IMR-90 (cell line): ENCODE results near the gene TWIST2. TPM values are rescaled to one million over a fixed set of nuclear protein-coding genes. Genes with fewer than 3 reads are reported as not detected.

Source experiments
- ATAC-seq: fragments of 200-7000 bp; cut with Tn5 transposase; 2 replicates; pipeline ENCODE4 v1.9.1; 2020; ENCODE audit warnings: low read depth, mild to moderate bottlenecking, moderate library complexity
- BruUV-seq: library from RNA; stranded (reverse); fragments of 400-500 nt; replicated peaks from 2 replicates; lab custom pipeline; 2021; lab: Mats Ljungman, UMichigan
- CTCF ChIA-PET: fragments of 300-600 bp; formaldehyde crosslinking; extraction: SDS; loops from one replicate; lab custom pipeline; 2021; ENCODE audit warnings: antibody characterized with exemption; lab: Yijun Ruan, JAX
- POLR2A ChIA-PET: fragments of 300-600 bp; sonication (Branson Sonifier 250); formaldehyde crosslinking; loops from one replicate; lab custom pipeline; 2022; ENCODE audit warnings: antibody characterized with exemption; ENCODE audit not compliant: unreplicated experiment; lab: Charles Lee
- DNase-seq: peaks from one replicate; pipeline ENCODE4 v3.0.0; 2013
- H2AFZ ChIP-seq: replicated peaks from 2 replicates; pipeline ENCODE3; 2013; ENCODE audit warnings: low read length, mild to moderate bottlenecking; ENCODE audit not compliant: poor library complexity
- H2AK5ac ChIP-seq: 2 replicates; pipeline ENCODE4 v1.6.1; 2013; ENCODE audit warnings: low read depth, low read length, inconsistent platforms
- H2AK9ac ChIP-seq: replicated peaks from 2 replicates; pipeline ENCODE3; 2013; ENCODE audit warnings: mild to moderate bottlenecking, low read depth, low read length, moderate library complexity; ENCODE audit not compliant: poor library complexity
- H2BK120ac ChIP-seq: 2 replicates; pipeline ENCODE4 v1.6.1; 2013; ENCODE audit warnings: low read depth, low read length, inconsistent platforms
- H2BK15ac ChIP-seq: 3 replicates; pipeline ENCODE4 v1.6.1; 2013; ENCODE audit warnings: low read depth, low read length, inconsistent platforms
- H2BK20ac ChIP-seq: 2 replicates; pipeline ENCODE4 v1.6.1; 2013; ENCODE audit warnings: low read depth, mild to moderate bottlenecking, inconsistent platforms, low read length, moderate library complexity
- H2BK5ac ChIP-seq: 2 replicates; pipeline ENCODE4 v1.6.1; 2013; ENCODE audit warnings: mild to moderate bottlenecking, low read depth, low read length, inconsistent platforms; ENCODE audit not compliant: poor library complexity, severe bottlenecking
- H3K14ac ChIP-seq: replicated peaks from 2 replicates; pipeline ENCODE4 v1.6.1; 2013; ENCODE audit warnings: low read depth, low read length, inconsistent platforms
- H3K18ac ChIP-seq: 2 replicates; pipeline ENCODE4 v1.6.1; 2013; ENCODE audit warnings: low read depth, low read length, control low read depth
- H3K23ac ChIP-seq: 2 replicates; pipeline ENCODE4 v1.6.1; 2013; ENCODE audit warnings: low read depth, low read length, inconsistent platforms
- H3K27ac ChIP-seq: 2 replicates; pipeline ENCODE4 v1.5.1; 2013; ENCODE audit warnings: mild to moderate bottlenecking, control low read depth, low read length; ENCODE audit not compliant: insufficient read depth
- H3K27me3 ChIP-seq: 2 replicates; pipeline ENCODE4 v1.6.1; 2013; ENCODE audit warnings: low read length; ENCODE audit not compliant: control insufficient read depth, insufficient read depth
- H3K36me3 ChIP-seq: 2 replicates; pipeline ENCODE4 v1.6.1; 2013; ENCODE audit warnings: low read length, mixed read lengths; ENCODE audit not compliant: control insufficient read depth, insufficient read depth
- H3K4ac ChIP-seq: 2 replicates; pipeline ENCODE4 v1.6.1; 2013; ENCODE audit warnings: low read depth, low read length, inconsistent platforms
- H3K4me1 ChIP-seq: 2 replicates; pipeline ENCODE4 v1.6.1; 2013; ENCODE audit warnings: low read length, mixed read lengths; ENCODE audit not compliant: control insufficient read depth, insufficient read depth
- H3K4me2 ChIP-seq: 2 replicates; pipeline ENCODE4 v1.6.1; 2013; ENCODE audit warnings: low read depth, mild to moderate bottlenecking, control low read depth, low read length, moderate library complexity
- H3K4me3 ChIP-seq: 2 replicates; pipeline ENCODE4 v1.5.1; 2013; ENCODE audit warnings: low read depth, mild to moderate bottlenecking, control low read depth, low read length, moderate library complexity; ENCODE audit not compliant: insufficient read depth
- H3K56ac ChIP-seq: 2 replicates; pipeline ENCODE4 v1.6.1; 2013; ENCODE audit warnings: low read length, inconsistent platforms; ENCODE audit not compliant: insufficient read depth; ENCODE audit errors: extremely low read depth
- H3K79me1 ChIP-seq, 2 experiments: 2 replicates each; pipeline ENCODE4 v1.6.1; 2013; ENCODE audit warnings: low read length in 2 of 2, inconsistent platforms in 1 of 2, low read depth in 1 of 2
- H3K9ac ChIP-seq: 2 replicates; pipeline ENCODE4 v1.6.1; 2013; ENCODE audit warnings: low read depth, low read length, control low read depth
- H3K9me1 ChIP-seq: 2 replicates; pipeline ENCODE4 v1.6.1; 2013; ENCODE audit warnings: low read length, inconsistent platforms; ENCODE audit not compliant: insufficient read depth
- H3K9me3 ChIP-seq: 2 replicates; pipeline ENCODE4 v1.6.1; 2013; ENCODE audit warnings: low read length; ENCODE audit not compliant: control insufficient read depth, insufficient read depth
- H4K20me1 ChIP-seq: 2 replicates; pipeline ENCODE4 v1.6.1; 2013; ENCODE audit warnings: low read length, inconsistent platforms; ENCODE audit not compliant: insufficient read depth
- H4K5ac ChIP-seq: 2 replicates; pipeline ENCODE4 v1.6.1; 2013; ENCODE audit warnings: mild to moderate bottlenecking, low read depth, low read length, control low read depth
- H4K8ac ChIP-seq, 2 experiments: 2 replicates each; pipeline ENCODE4 v1.6.1; 2013; ENCODE audit warnings: low read depth in 2 of 2, low read length in 2 of 2, control low read depth in 1 of 2, inconsistent platforms in 1 of 2
- H4K91ac ChIP-seq: 2 replicates; pipeline ENCODE4 v1.6.1; 2013; ENCODE audit warnings: low read depth, low read length, inconsistent platforms; ENCODE audit not compliant: insufficient read depth
- CEBPB ChIP-seq: IDR thresholded peaks from 2 replicates; pipeline ENCODE4 v1.6.1; 2012; ENCODE audit warnings: low read depth, low read length, improper control_type of control experiment
- CTCF ChIP-seq: conservative IDR thresholded peaks from 2 replicates; pipeline ENCODE4 v1.5.1; 2012; ENCODE audit warnings: mild to moderate bottlenecking, low read depth, low read length, improper control_type of control experiment
- MAFK ChIP-seq: IDR thresholded peaks from 2 replicates; pipeline ENCODE4 v1.6.1; 2012; ENCODE audit warnings: low read depth, low read length, improper control_type of control experiment
- MXI1 ChIP-seq: IDR thresholded peaks from 2 replicates; pipeline ENCODE4 v1.6.1; 2012; ENCODE audit warnings: low read depth, mild to moderate bottlenecking, low read length, moderate library complexity, borderline replicate concordance
- NFE2L2 ChIP-seq: fragments of 150-350 bp; IDR thresholded peaks from 2 replicates; pipeline ENCODE4 v1.6.1; 2016; ENCODE audit warnings: low read depth, mild to moderate bottlenecking, low read length
- POLR2A ChIP-seq: IDR thresholded peaks from 2 replicates; pipeline ENCODE4 v1.6.1; 2012; ENCODE audit warnings: mild to moderate bottlenecking, low read depth, low read length
- RAD21 ChIP-seq: IDR thresholded peaks from 2 replicates; pipeline ENCODE4 v1.6.1; 2012; ENCODE audit warnings: low read length, improper control_type of control experiment
- RCOR1 ChIP-seq: IDR thresholded peaks from 2 replicates; pipeline ENCODE4 v1.6.1; 2012; ENCODE audit warnings: mild to moderate bottlenecking, low read length, improper control_type of control experiment; ENCODE audit not compliant: insufficient replicate concordance
- RFX5 ChIP-seq: IDR thresholded peaks from 2 replicates; pipeline ENCODE4 v1.8.0; 2012; ENCODE audit warnings: low read depth, mild to moderate bottlenecking, low read length, moderate library complexity
- SMC3 ChIP-seq: fragments of 150-350 bp; IDR thresholded peaks from 2 replicates; pipeline ENCODE4 v1.6.1; 2016; ENCODE audit warnings: low read depth, mild to moderate bottlenecking, antibody characterized with exemption, low read length, moderate library complexity
- USF2 ChIP-seq: fragments of 150-350 bp; IDR thresholded peaks from 2 replicates; pipeline ENCODE4 v1.6.1; 2017; ENCODE audit warnings: mild to moderate bottlenecking, antibody characterized with exemption, low read length, low read depth
- WGBS, 2 experiments: methylation state at CpG; one replicate each; pipeline versions ENCODE4 v1.1.5 to v1.1.7; 2013; ENCODE audit warnings: missing lambda C conversion rate in 2 of 2; ENCODE audit not compliant: insufficient read length in 1 of 2; ENCODE audit errors: extremely low coverage in 2 of 2; 5-methylcytosine and 5-hydroxymethylcytosine counted together
- dilution Hi-C: fragments of 300-500 bp; cut with HindIII; formaldehyde crosslinking; loops from one replicate; pipeline ENCODE4 v1.14.3; 2018; ENCODE audit warnings: low sequenced_read_pairs; ENCODE audit not compliant: unreplicated experiment
- in situ Hi-C: fragments of 300-500 bp; cut with MboI; formaldehyde crosslinking; loops from 3 replicates; pipeline ENCODE4 v1.14.3; 2019; ENCODE audit warnings: low sequenced_read_pairs, inconsistent platforms, mixed read lengths
- intact Hi-C: fragments of 100-400 bp; cut with micrococcal nuclease; formaldehyde crosslinking; loops from 2 replicates; pipeline ENCODE4 v1.10.0; 2022
- polyA plus RNA-seq, 3 experiments: library from polyadenylated mRNA; depleted of rRNA; stranded (reverse); fragments of >200 nt; gene quantifications; 2 replicates each; pipeline ENCODE4 v1.2.3, GENCODE V29; 2012; ENCODE audit warnings: low replicate concordance in 1 of 3
- total RNA-seq: library from RNA; depleted of rRNA; stranded (reverse); fragments of >200 nt; gene quantifications from 2 replicates; pipeline ENCODE4 v1.2.3, GENCODE V29; 2012

TWIST2 gene
- total and polyA plus RNA-seq, 2 of the 4 experiments (the other 2 are of a cell fraction) = 9.3 to 33.6 TPM

- no TSS peak for BruUV-seq
- POLR2A ChIA-PET = no interaction called here
- no peak overlapping the region; the same call in 1 of the 2 replicates for H2BK120ac ChIP-seq
- in situ Hi-C loops (loop anchor here (25.0 kb wide), 1 partner anchor 588 kb away; no protein-coding TSS in a partner anchor), intact Hi-C loops (no loop called here), dilution Hi-C loops (no loop called here)
- no peaks in the 10 kb centered on the region for H3K9me3 ChIP-seq
- no peak overlapping the region for H3K4me2 ChIP-seq
- H3K27ac ChIP-seq = no peak overlapping the region
- H3K9me1 ChIP-seq = peaks cover 15% of the 10 kb centered on the region
- TF ChIP-seq SMC3 (no peak), USF2 (no peak), RCOR1 (no peak), MAFK (no peak), CTCF (no peak), CEBPB (no peak), RAD21 (no peak), POLR2A (no peak), MXI1 (no peak), NFE2L2 (no peak), RFX5 (no peak)
- H2AK9ac ChIP-seq = no peak overlapping the region
- no peak overlapping the region for H4K5ac ChIP-seq
- H3K27me3 ChIP-seq = no peaks in the 10 kb centered on the region
- H4K91ac ChIP-seq = no peak overlapping the region
- no peak overlapping the region for H3K4me3 ChIP-seq
- no peak overlapping the region for H2BK15ac ChIP-seq
- H3K23ac ChIP-seq = no peak overlapping the region
- no peak overlapping the region for H3K14ac ChIP-seq
- H3K4ac ChIP-seq = peak overlapping the region; percentile 5; the same call in 1 of the 2 replicates
- H4K8ac ChIP-seq = no peak overlapping the region
- CTCF ChIA-PET = no interaction called here
- WGBS, 2 experiments = 97% methylated on average over 10 of the region's 13 CpGs; no CpG with 5 or more reads in 1 of the 2 experiments
- no peaks in the 10 kb centered on the region for H4K20me1 ChIP-seq
- H3K36me3 ChIP-seq = no peaks in the 10 kb centered on the region
- H2AK5ac ChIP-seq = no peak overlapping the region
- peaks cover 12% of the 10 kb centered on the region for H3K4me1 ChIP-seq
- no peak overlapping the region for H3K18ac ChIP-seq
- H2BK5ac ChIP-seq = no peak overlapping the region
- no peak overlapping the region for H2BK20ac ChIP-seq
- ATAC-seq = no peak
- H3K79me1 ChIP-seq = no peaks in the 10 kb centered on the region
- no peak overlapping the region for H3K56ac ChIP-seq
- H2AFZ ChIP-seq = no peak overlapping the region
- DNase-seq = no peak
- no peak overlapping the region for H3K9ac ChIP-seq
Measured at GRCh38 chr2:238950551-238950950, 102.7 kb downstream of the TWIST2 start.
